OCI-LY7 (cell line): ENCODE measurements around the gene MYOT. TPM values are rescaled to one million over a fixed set of nuclear protein-coding genes. Genes with fewer than 3 reads are reported as not detected.
"Not testable (repeated sequence)": the region's sequence is repeated elsewhere in the genome, so short reads cannot be mapped to it uniquely, and the experiment has no call there.

ENCODE experiments used
- BruUV-seq: library from RNA; stranded (reverse); fragments of 400-500 nt; replicated peaks from 2 replicates; lab custom pipeline; 2021; lab: Mats Ljungman, UMichigan
- CTCF ChIA-PET: fragments of 300-600 bp; sonication (Branson Sonifier 250); formaldehyde crosslinking; loops from one replicate; lab custom pipeline; 2022; ENCODE audit warnings: antibody characterized with exemption; ENCODE audit not compliant: unreplicated experiment; lab: Charles Lee
- POLR2A ChIA-PET: fragments of 300-600 bp; sonication (Branson Sonifier 250); formaldehyde crosslinking; loops from one replicate; lab custom pipeline; 2022; ENCODE audit warnings: antibody characterized with exemption; lab: Charles Lee
- DNase-seq: peaks from one replicate; pipeline ENCODE4 v3.0.0-alpha.2; 2015; ENCODE audit warnings: low spot score
- H2AFZ ChIP-seq: fragments of 200-600 bp; sonication (generic), shearing (Covaris generic); 2 replicates; pipeline ENCODE4 v1.6.1; 2014; ENCODE audit warnings: mild to moderate bottlenecking, antibody characterized with exemption, low read length, moderate library complexity
- H3K27ac ChIP-seq: fragments of 200-600 bp; sonication (generic); 2 replicates; pipeline ENCODE4 v1.5.1; 2014; ENCODE audit warnings: mixed run types, low read depth, mild to moderate bottlenecking, moderate library complexity, low read length, inconsistent platforms; ENCODE audit not compliant: poor library complexity, severe bottlenecking
- H3K36me3 ChIP-seq: fragments of 200-600 bp; sonication (generic); 2 replicates; pipeline ENCODE4 v1.6.1; 2014; ENCODE audit warnings: mild to moderate bottlenecking, antibody characterized with exemption, low read length, moderate library complexity, mixed read lengths; ENCODE audit not compliant: insufficient read depth
- H3K4me1 ChIP-seq: fragments of 200-600 bp; sonication (generic); 2 replicates; pipeline ENCODE4 v1.5.1; 2014; ENCODE audit warnings: mild to moderate bottlenecking, low read length; ENCODE audit not compliant: insufficient read depth, poor library complexity, severe bottlenecking
- H3K4me2 ChIP-seq: fragments of 200-600 bp; sonication (generic); 2 replicates; pipeline ENCODE4 v1.6.1; 2014; ENCODE audit warnings: mild to moderate bottlenecking, low read length
- H3K4me3 ChIP-seq: fragments of 200-600 bp; sonication (generic); 2 replicates; pipeline ENCODE4 v1.5.1; 2014; ENCODE audit warnings: mild to moderate bottlenecking, low read depth, low read length; ENCODE audit not compliant: poor library complexity, severe bottlenecking
- H3K79me2 ChIP-seq: fragments of 200-600 bp; sonication (generic); 2 replicates; pipeline ENCODE4 v1.6.1; 2016; ENCODE audit warnings: low read depth, mild to moderate bottlenecking, low read length, moderate library complexity, mixed read lengths; ENCODE audit not compliant: insufficient read depth
- H3K9me2 ChIP-seq: fragments of 200-600 bp; sonication (generic); 2 replicates; pipeline ENCODE4 v1.6.1; 2016; ENCODE audit warnings: mild to moderate bottlenecking, low read length, mixed read lengths; ENCODE audit not compliant: insufficient read depth
- H3K9me3 ChIP-seq: fragments of 200-600 bp; sonication (generic); 2 replicates; pipeline ENCODE4 v1.6.1; 2014; ENCODE audit warnings: mild to moderate bottlenecking, mixed run types, low read length, mixed read lengths
- H4K20me1 ChIP-seq: fragments of 200-600 bp; sonication (generic); 2 replicates; pipeline ENCODE4 v1.6.1; 2014; ENCODE audit warnings: mild to moderate bottlenecking, antibody characterized with exemption, low read length, moderate library complexity, mixed read lengths; ENCODE audit not compliant: insufficient read depth
- EZH2phosphoT487 ChIP-seq: fragments of 200-600 bp; sonication (generic); IDR thresholded peaks from 2 replicates; pipeline ENCODE4 v1.6.1; 2018; ENCODE audit warnings: low read depth, borderline replicate concordance, mild to moderate bottlenecking, mixed run types, antibody characterized with exemption, low read length, moderate library complexity, mixed read lengths
- intact Hi-C: fragments of 100-400 bp; cut with micrococcal nuclease; formaldehyde crosslinking; loops from one replicate; pipeline ENCODE4 v1.10.0; 2022; ENCODE audit not compliant: unreplicated experiment
- total RNA-seq, 2 experiments: library from RNA; depleted of rRNA in 1 of 2; stranded (reverse); fragments of >200 nt in 1 of 2; shearing (Covaris generic) in 1 of 2; gene quantifications; 2 replicates each; pipeline ENCODE4 v1.2.3, GENCODE V29; 2014 to 2022
- TF ChIP-seq, protein P1 (sequence below): fragments of 200-600 bp; sonication (generic); conservative IDR thresholded peaks from 2 replicates; pipeline ENCODE4 v1.5.1; 2014; ENCODE audit warnings: mild to moderate bottlenecking, antibody characterized with exemption, low read length, moderate library complexity, mixed read lengths

MYOT gene
- total RNA-seq, 2 experiments from 2014 or later = not detected

DNA sequence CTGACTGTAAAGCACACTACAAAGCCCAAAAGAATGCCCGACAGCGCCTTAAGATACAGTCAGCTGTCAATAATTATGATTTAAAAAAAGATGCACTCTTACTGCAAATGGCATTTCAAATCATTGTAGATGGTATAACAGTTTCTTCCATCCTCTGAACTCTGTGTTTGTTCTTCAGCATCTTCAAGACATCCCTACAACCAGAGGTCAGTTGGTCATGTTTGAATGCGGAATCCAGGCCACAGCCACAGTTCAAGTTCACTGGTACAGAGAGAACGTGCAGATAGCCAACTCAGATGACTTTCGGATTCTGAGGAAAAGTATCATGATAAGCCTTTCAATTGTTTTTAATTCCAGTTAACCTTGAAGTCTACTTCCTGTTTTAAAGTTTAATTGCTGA lies 8.7 kb upstream of the MYOT start:
- Histone ChIP-seq H3K4me2 (no peak overlapping the region), H2AFZ (no peak overlapping the region), H3K27ac (no peak overlapping the region), H3K9me3 (no peaks in the 10 kb centered on the region), H3K36me3 (no peaks in the 10 kb centered on the region), H3K4me1 (no peaks in the 10 kb centered on the region), H4K20me1 (no peaks in the 10 kb centered on the region), H3K9me2 (no peaks in the 10 kb centered on the region), H3K79me2 (no peaks in the 10 kb centered on the region), H3K4me3 (no peak overlapping the region)
- TF ChIP-seq, protein P1, sequence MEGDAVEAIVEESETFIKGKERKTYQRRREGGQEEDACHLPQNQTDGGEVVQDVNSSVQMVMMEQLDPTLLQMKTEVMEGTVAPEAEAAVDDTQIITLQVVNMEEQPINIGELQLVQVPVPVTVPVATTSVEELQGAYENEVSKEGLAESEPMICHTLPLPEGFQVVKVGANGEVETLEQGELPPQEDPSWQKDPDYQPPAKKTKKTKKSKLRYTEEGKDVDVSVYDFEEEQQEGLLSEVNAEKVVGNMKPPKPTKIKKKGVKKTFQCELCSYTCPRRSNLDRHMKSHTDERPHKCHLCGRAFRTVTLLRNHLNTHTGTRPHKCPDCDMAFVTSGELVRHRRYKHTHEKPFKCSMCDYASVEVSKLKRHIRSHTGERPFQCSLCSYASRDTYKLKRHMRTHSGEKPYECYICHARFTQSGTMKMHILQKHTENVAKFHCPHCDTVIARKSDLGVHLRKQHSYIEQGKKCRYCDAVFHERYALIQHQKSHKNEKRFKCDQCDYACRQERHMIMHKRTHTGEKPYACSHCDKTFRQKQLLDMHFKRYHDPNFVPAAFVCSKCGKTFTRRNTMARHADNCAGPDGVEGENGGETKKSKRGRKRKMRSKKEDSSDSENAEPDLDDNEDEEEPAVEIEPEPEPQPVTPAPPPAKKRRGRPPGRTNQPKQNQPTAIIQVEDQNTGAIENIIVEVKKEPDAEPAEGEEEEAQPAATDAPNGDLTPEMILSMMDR = no peak
- TF ChIP-seq EZH2phosphoT487 = no peak
- ChIA-PET CTCF (no interaction called here), POLR2A (interaction anchor here (1.7 kb wide), 1 partner anchor 11 kb away, joined by 7 read pairs; no protein-coding TSS in a partner anchor)
- DNase-seq = no peak
- no TSS peak for BruUV-seq
- intact Hi-C loops = no loop called here

DNA sequence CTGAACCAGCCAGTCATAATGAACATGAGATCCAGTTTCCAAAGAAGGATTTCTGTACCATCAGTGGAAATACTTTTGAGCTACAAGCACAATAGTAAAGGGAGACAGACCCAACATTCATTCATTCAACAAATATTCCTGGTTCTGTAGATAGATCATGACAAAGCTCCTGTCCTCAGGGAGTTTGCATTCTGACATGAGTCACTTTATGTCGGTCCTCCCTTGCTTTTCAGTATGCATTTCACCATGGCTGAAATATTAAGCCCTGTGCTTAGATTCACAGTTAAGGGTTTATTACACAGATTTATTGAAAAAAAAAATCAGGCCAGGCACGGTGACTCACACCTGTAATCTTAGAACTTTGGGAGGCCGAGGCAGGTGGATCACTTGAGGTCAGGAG lies 5.4 kb upstream of the MYOT start:
- DNase-seq = no peak
- Histone ChIP-seq H3K4me2 (no peak overlapping the region), H3K9me3 (no peaks in the 10 kb centered on the region), H3K4me1 (no peaks in the 10 kb centered on the region), H4K20me1 (no peaks in the 10 kb centered on the region), H3K4me3 (no peak overlapping the region), H3K9me2 (no peaks in the 10 kb centered on the region), H2AFZ (no peak overlapping the region), H3K27ac (no peak overlapping the region), H3K79me2 (no peaks in the 10 kb centered on the region), H3K36me3 (no peaks in the 10 kb centered on the region)
- no TSS peak for BruUV-seq
- CTCF ChIA-PET = no interaction called here
- intact Hi-C loops = no loop called here
- TF ChIP-seq, protein P1 = no peak
- no peak for TF ChIP-seq EZH2phosphoT487
- POLR2A ChIA-PET = no interaction called here

DNA sequence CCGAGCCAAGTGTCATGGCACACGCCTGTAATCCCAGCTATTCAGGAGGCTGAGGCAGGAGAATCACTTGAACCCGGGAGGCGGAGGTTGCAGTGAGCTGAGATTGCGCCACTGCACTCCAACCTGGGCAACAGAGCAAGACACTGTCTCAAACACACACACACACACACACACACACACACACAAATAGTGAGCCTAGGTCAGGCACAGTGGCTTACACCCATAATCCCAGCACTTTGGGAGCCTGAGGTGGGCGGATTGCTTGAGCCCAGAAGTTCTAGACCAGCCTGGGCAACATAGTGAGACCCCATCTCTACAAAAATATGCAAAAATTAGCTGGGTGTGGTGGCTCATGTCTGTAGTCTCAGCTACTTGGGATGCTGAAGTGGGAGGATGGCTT lies 4.0 kb upstream of the MYOT start:
- POLR2A ChIA-PET = interaction anchor here (0.6 to 0.7 kb wide), 2 partner anchors 16 to 86 kb away, joined by 4 to 6 read pairs; no protein-coding TSS in a partner anchor
- not testable (repeated sequence) for H4K20me1 ChIP-seq

More for the DNA sequence above, 4.0 kb upstream of the MYOT start:
- H2AFZ ChIP-seq, DNase-seq, BruUV-seq, H3K4me1 ChIP-seq, H3K4me3 ChIP-seq, H3K9me3 ChIP-seq, H3K4me2 ChIP-seq, H3K36me3 ChIP-seq, H3K9me2 ChIP-seq, CTCF ChIA-PET, intact Hi-C loops, H3K27ac ChIP-seq, H3K79me2 ChIP-seq: not testable (repeated sequence)
